OCI-LY1 (cell line): ENCODE measurements around the gene PLPPR3.
"Not testable (repeated sequence)": the region's sequence is repeated elsewhere in the genome, so short reads cannot be mapped to it uniquely, and the experiment has no call there.

ENCODE experiments used
- H2AFZ ChIP-seq: fragments of 200-600 bp; sonication (generic), shearing (Covaris generic); 2 replicates; pipeline ENCODE4 v1.6.0; 2014; ENCODE audit warnings: antibody characterized with exemption, mild to moderate bottlenecking, low read length
- H3F3A ChIP-seq: fragments of 200-600 bp; sonication (generic), shearing (Covaris generic); 2 replicates; pipeline ENCODE4 v1.6.0; 2014; ENCODE audit warnings: mild to moderate bottlenecking, antibody characterized with exemption, low read length, moderate library complexity; ENCODE audit not compliant: insufficient read depth
- H3K27ac ChIP-seq: fragments of 200-600 bp; sonication (generic); 2 replicates; pipeline ENCODE4 v1.5.1; 2014; ENCODE audit warnings: low read length, mixed run types, mild to moderate bottlenecking, low read depth; ENCODE audit not compliant: poor library complexity, severe bottlenecking
- H3K27me3 ChIP-seq: fragments of 200-600 bp; sonication (generic); 2 replicates; pipeline ENCODE4 v1.6.0; 2014; ENCODE audit warnings: antibody characterized with exemption, mild to moderate bottlenecking, low read length, moderate library complexity; ENCODE audit not compliant: insufficient read depth
- H3K36me3 ChIP-seq: fragments of 200-600 bp; sonication (generic); 2 replicates; pipeline ENCODE4 v1.6.1; 2014; ENCODE audit warnings: mild to moderate bottlenecking, antibody characterized with exemption, low read length, moderate library complexity, mixed read lengths; ENCODE audit not compliant: insufficient read depth
- H3K4me1 ChIP-seq: fragments of 200-600 bp; sonication (generic); 2 replicates; pipeline ENCODE4 v1.5.1; 2014; ENCODE audit warnings: mild to moderate bottlenecking, low read length, moderate library complexity; ENCODE audit not compliant: insufficient read depth, severe bottlenecking
- H3K4me2 ChIP-seq: fragments of 200-600 bp; sonication (generic), shearing (Covaris generic); 2 replicates; pipeline ENCODE4 v1.6.1; 2014; ENCODE audit warnings: low read length
- H3K4me3 ChIP-seq: fragments of 200-600 bp; sonication (generic); 2 replicates; pipeline ENCODE4 v1.5.1; 2014; ENCODE audit warnings: low read length, low read depth, mild to moderate bottlenecking, mixed read lengths; ENCODE audit not compliant: poor library complexity, severe bottlenecking
- H3K79me2 ChIP-seq: fragments of 200-600 bp; shearing (Covaris generic); 2 replicates; pipeline ENCODE4 v1.6.1; 2016; ENCODE audit warnings: mixed run types, low read length, mixed read lengths; ENCODE audit not compliant: insufficient read depth
- H3K9ac ChIP-seq: fragments of 200-600 bp; sonication (generic), shearing (Covaris generic); 2 replicates; pipeline ENCODE4 v1.6.1; 2014; ENCODE audit warnings: mild to moderate bottlenecking, low read length, mixed read lengths
- H3K9me2 ChIP-seq: fragments of 200-600 bp; sonication (generic), shearing (Covaris generic); 2 replicates; pipeline ENCODE4 v1.6.1; 2014; ENCODE audit warnings: low read depth, mild to moderate bottlenecking, low read length, mixed read lengths
- H3K9me3 ChIP-seq: fragments of 200-600 bp; shearing (Covaris generic); 2 replicates; pipeline ENCODE4 v1.6.1; 2014; ENCODE audit warnings: low read length, mixed read lengths
- H4K20me1 ChIP-seq: fragments of 200-600 bp; sonication (generic), shearing (Covaris generic); 2 replicates; pipeline ENCODE4 v1.6.0; 2016; ENCODE audit warnings: mild to moderate bottlenecking, low read length; ENCODE audit not compliant: insufficient read depth
- EZH2 ChIP-seq: fragments of 200-600 bp; sonication (generic), shearing (Covaris generic); IDR thresholded peaks from 2 replicates; pipeline ENCODE4 v1.8.0; 2017; ENCODE audit warnings: borderline replicate concordance, mixed run types, mild to moderate bottlenecking, antibody characterized with exemption, low read length, moderate library complexity, mixed read lengths
- TF ChIP-seq, protein P1 (sequence below): fragments of 200-600 bp; sonication (generic), shearing (Covaris generic); IDR thresholded peaks from 2 replicates; pipeline ENCODE4 v1.5.1; 2017; ENCODE audit warnings: mild to moderate bottlenecking, antibody characterized with exemption, low read length, moderate library complexity, mixed read lengths

Gene PLPPR3

GRCh38 chr19:852136-853013, 30.6 kb upstream of the PLPPR3 start, which contains the start of gene ELANE:
ELANE (plus strand) TSS chr19:852303; CDS start chr19:852329, 26 bp downstream.
- Histone ChIP-seq H3K9me3 (no peaks in the 10 kb centered on the region), H3K36me3 (no peaks in the 10 kb centered on the region), H4K20me1 (no peaks in the 10 kb centered on the region), H3K4me1 (no peaks in the 10 kb centered on the region), H3K79me2 (no peaks in the 10 kb centered on the region), H3K27ac (no peak within 1 kb of the TSS), H3F3A (no peaks in the 10 kb centered on the region), H3K9ac (no peak within 1 kb of the TSS), H3K4me2 (no peak within 1 kb of the TSS), H3K27me3 (no peaks in the 10 kb centered on the region; the same call in 1 of the 2 replicates), H3K4me3 (no peak within 1 kb of the TSS), H2AFZ (no peak within 1 kb of the TSS), H3K9me2 (no peaks in the 10 kb centered on the region)
- TF ChIP-seq, protein P1, sequence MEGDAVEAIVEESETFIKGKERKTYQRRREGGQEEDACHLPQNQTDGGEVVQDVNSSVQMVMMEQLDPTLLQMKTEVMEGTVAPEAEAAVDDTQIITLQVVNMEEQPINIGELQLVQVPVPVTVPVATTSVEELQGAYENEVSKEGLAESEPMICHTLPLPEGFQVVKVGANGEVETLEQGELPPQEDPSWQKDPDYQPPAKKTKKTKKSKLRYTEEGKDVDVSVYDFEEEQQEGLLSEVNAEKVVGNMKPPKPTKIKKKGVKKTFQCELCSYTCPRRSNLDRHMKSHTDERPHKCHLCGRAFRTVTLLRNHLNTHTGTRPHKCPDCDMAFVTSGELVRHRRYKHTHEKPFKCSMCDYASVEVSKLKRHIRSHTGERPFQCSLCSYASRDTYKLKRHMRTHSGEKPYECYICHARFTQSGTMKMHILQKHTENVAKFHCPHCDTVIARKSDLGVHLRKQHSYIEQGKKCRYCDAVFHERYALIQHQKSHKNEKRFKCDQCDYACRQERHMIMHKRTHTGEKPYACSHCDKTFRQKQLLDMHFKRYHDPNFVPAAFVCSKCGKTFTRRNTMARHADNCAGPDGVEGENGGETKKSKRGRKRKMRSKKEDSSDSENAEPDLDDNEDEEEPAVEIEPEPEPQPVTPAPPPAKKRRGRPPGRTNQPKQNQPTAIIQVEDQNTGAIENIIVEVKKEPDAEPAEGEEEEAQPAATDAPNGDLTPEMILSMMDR, result no peak
- TF ChIP-seq EZH2, result no peak

GRCh38 chr19:850979-851335, 29.2 kb upstream of the PLPPR3 start:
- no peak overlapping the region for H3K27ac ChIP-seq
- H3K9me2 ChIP-seq, result no peaks in the 10 kb centered on the region
- no peaks in the 10 kb centered on the region for H4K20me1 ChIP-seq
- TF ChIP-seq, protein P1, result no peak
- TF ChIP-seq EZH2, result no peak
- no peaks in the 10 kb centered on the region for H3K36me3 ChIP-seq
- no peak overlapping the region for H3K4me2 ChIP-seq
- H3K27me3 ChIP-seq, result no peaks in the 10 kb centered on the region; the same call in 1 of the 2 replicates
- H3F3A ChIP-seq, result no peaks in the 10 kb centered on the region
- H2AFZ ChIP-seq, result no peak overlapping the region
- no peaks in the 10 kb centered on the region for H3K4me1 ChIP-seq
- H3K79me2 ChIP-seq, result no peaks in the 10 kb centered on the region
- H3K4me3 ChIP-seq, result no peak overlapping the region
- H3K9me3 ChIP-seq, result no peaks in the 10 kb centered on the region
- H3K9ac ChIP-seq, result no peak overlapping the region

- Histone ChIP-seq H3K4me2 (no peak overlapping the region), H3K27me3 (no peaks in the 10 kb centered on the region; the same call in 1 of the 2 replicates), H3K36me3 (no peaks in the 10 kb centered on the region), H3K9me2 (no peaks in the 10 kb centered on the region), H3K27ac (no peak overlapping the region), H3K79me2 (no peaks in the 10 kb centered on the region), H3K9ac (no peak overlapping the region), H4K20me1 (no peaks in the 10 kb centered on the region), H3K4me1 (no peaks in the 10 kb centered on the region), H2AFZ (no peak overlapping the region), H3K9me3 (no peaks in the 10 kb centered on the region), H3K4me3 (no peak overlapping the region), H3F3A (no peaks in the 10 kb centered on the region)
- no peak for TF ChIP-seq EZH2
- TF ChIP-seq, protein P1, result no peak
These were observed 28.6 kb upstream of the PLPPR3 start for GRCh38 chr19:850221-850978.

DNA sequence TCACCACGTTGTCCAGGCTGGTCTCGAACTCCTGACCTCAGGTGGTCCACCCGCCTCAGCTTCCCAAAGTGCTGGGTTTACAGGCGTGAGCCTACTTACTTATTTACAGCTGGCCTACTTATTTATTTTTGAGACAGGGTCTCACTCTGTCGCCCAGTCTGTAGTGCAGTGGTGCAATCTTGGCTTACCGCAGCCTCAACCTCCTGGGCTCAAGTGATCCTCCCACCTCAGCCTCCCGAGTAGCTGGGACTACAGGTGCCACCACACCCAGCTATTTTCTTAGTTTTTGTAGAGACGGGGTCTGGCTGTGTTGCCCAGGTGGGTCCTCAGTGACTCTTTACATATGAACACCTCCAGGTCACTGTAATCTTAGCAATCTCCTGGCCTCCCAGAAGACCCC, 27.4 kb upstream of the PLPPR3 start:
- H3K79me2 ChIP-seq, H3K9ac ChIP-seq, H3K9me3 ChIP-seq, H3K4me2 ChIP-seq, H3K4me3 ChIP-seq, H2AFZ ChIP-seq, H3K36me3 ChIP-seq, H3K9me2 ChIP-seq, H3K27ac ChIP-seq, H3K27me3 ChIP-seq, H4K20me1 ChIP-seq, H3K4me1 ChIP-seq, H3F3A ChIP-seq: not testable (repeated sequence)
